GM18951 (cell line): ENCODE measurements around the gene WRAP73.

Source experiments
- POLR2A ChIP-seq: IDR thresholded peaks from 4 replicates; pipeline ENCODE4 v1.6.1; 2011; ENCODE audit warnings: mild to moderate bottlenecking; ENCODE audit not compliant: insufficient read length, insufficient read depth; ENCODE audit errors: extremely low read depth
- in situ Hi-C: fragments of 300-500 bp; cut with MboI; formaldehyde crosslinking; loops from one replicate; pipeline ENCODE4 v1.12.0; 2022; ENCODE audit warnings: low sequenced_read_pairs, mixed read lengths, inconsistent platforms; ENCODE audit not compliant: unreplicated experiment

WRAP73 gene

GRCh38 chr1:3632298-3632697, 17.6 kb downstream of the WRAP73 start:
- no peak for TF ChIP-seq POLR2A
- in situ Hi-C loops = no loop called here

DNA sequence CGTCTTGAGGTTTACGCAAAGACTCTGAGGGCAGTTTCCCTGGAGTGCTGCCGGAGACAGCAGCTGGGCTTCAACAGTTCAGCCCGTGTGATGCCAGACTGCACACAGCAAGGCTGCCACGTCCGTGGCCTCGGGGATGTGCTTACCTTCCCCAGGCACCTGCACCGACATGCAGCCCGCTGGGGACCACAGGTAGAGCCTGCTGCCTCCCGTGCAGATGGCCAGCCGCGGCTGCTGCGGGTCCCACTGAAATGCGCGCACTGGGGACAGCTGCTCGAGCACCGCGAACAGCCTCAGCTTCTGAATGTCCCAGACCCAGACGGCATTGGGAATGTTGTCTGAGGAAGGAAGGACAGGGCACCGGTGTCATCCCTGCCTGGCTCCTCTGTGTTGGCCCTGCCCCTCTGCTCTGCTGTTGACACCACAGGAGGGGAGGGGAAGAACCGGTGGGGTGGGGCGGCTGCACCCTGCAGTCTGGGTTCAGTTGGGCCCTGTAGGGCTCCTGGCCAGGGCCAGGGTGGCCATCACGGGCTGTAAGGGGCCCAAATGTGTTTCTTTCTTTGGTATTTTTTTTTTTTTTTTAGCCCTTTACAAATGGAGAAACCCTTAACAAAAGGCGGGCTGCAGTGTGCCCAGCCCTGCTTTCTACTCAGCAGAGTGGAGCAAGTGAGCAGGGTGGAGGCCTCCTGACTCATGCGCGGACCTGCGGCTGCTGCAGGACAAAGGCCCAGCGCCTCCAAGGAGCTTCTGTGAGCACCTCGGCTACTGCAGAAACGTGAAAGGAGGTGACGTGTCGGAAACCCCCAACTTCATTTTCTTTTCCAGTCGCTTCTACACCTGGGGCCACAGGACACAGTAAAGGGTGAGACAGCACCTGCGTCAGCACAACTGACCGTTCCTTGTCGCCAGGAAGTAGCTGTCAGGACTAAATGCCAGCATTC, 18.3 kb downstream of the WRAP73 start:
- in situ Hi-C loops = no loop called here
- no peak for TF ChIP-seq POLR2A

- in situ Hi-C loops = no loop called here
- no peak for TF ChIP-seq POLR2A
These were observed 19.0 kb downstream of the WRAP73 start for GRCh38 chr1:3630914-3631313.

DNA sequence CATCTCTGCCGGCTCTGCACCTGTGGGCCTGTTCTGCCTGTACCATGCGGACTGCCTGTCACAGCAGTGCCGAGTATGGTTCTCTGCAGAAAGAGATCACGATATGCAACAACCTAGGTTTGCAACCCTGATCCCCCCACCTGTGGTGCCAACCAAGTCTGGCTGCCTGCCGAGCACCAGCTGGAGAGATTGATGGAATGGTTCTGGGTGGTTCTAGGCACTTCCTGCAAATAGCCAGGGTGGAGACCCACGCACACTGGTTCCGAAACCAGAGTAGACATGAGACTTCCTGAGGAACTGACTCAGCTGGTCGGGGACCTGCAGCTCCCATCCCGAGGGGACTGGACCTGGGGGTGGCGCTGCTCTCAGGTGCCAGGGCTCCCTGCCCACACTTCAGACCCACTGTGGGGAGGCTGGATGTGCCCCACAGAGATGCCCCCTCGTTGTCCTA, 19.7 kb downstream of the WRAP73 start:
- no peak for TF ChIP-seq POLR2A
- in situ Hi-C loops = no loop called here

GRCh38 chr1:3629561-3630160, 20.2 kb downstream of the WRAP73 start:
- no peak for TF ChIP-seq POLR2A
- in situ Hi-C loops = no loop called here

- in situ Hi-C loops = no loop called here
- no peak for TF ChIP-seq POLR2A
These were observed 21.5 kb downstream of the WRAP73 start for GRCh38 chr1:3628445-3628844.

DNA sequence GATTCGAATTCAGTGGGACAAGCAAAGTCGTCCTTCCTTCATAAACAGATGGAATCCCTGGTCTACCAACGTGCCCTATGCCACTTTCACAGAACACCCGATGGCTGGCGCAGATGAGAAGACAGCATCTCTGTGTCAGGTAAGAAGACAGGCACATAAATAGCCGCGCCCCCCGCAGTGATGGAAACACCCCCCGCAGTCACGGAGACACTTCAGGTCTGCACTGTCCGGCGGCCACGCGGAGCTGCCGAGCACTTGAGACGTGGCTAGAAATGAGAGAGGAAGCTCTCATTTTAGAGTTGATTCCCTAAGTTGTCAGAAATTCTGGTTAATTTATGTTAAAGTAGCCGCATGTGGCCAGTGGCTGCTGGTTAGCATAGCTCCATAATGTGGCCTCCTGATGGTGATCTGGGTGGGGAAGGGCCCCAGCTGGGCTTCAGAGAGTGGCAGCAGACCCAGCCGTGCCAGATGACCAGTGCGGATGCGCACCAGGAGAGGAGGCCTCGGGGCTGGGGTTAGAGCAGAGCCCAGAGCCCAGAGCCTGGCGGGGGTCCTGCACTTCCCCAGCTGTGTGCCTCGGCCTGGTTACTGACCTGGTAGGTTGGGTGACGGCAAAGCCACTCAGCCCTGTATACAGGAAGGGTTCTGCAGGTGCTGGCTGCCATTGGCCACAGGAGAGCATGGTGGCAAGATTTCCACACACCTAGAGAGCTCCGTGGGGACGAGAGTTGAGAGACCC, 22.2 kb downstream of the WRAP73 start:
- no peak for TF ChIP-seq POLR2A
- in situ Hi-C loops = no loop called here

GRCh38 chr1:3626025-3626424, 23.9 kb downstream of the WRAP73 start:
- no peak for TF ChIP-seq POLR2A
- in situ Hi-C loops = no loop called here

- TF ChIP-seq POLR2A = no peak
- in situ Hi-C loops = no loop called here
These were observed 24.6 kb downstream of the WRAP73 start for GRCh38 chr1:3625151-3625907.

DNA sequence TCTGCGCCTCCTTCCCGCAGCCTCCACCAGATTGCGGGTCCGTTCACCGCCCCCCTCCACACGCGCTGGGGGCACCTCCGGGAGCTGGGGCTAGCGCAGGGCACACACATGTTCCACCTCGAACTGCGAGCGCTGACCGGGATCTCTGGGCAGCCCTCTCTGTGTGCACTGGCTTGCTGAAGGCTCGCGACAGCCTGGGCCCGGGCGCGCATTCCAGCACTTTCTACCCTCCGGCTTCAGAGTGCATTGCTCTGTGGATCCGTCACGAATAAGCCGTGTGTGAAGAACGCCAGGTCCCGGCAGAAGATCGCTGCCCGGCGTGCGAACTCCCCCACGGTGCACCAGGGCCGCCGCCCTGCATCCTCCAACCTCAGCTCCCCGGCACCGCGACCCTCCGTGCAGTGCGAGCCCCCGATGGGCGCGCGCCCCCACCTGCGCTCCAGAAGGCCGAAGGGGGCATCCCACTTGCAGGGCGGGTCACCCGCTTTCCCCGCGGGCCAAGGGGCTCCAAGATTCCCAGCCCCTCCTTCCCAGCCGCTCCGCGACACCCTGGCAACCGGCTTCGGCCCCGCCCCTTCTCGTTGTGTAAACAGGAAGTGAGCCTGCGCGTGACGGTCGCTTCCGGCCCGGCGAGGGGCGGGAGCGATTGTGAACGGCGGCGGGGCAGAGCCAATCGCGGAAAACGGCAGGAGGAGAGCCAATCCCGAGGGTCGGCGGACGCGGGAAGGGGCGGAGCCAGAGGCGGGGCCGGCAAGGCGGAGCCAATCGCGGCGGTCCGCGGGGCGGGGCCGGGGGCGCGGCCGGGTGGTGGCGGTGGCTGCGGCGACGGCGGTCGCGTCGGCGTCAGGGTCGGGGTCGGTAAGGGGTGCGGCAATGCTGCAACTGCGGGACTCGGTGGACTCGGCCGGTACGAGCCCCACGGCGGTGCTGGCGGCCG, 25.4 kb downstream of the WRAP73 start, which contains the start of gene TPRG1L:
TPRG1L (plus strand) TSS at position 816 of the 937 bp plus-strand sequence; CDS start at position 874, 58 bp downstream.
- in situ Hi-C loops = loop anchor here (5.0 kb wide), 1 partner anchor 57 kb away; no protein-coding TSS in a partner anchor
- peak; percentile 48 for TF ChIP-seq POLR2A

- in situ Hi-C loops = loop anchor here (5.0 kb wide), 1 partner anchor 56 kb away; no protein-coding TSS in a partner anchor
- no peak for TF ChIP-seq POLR2A
These were observed 26.3 kb downstream of the WRAP73 start for GRCh38 chr1:3623441-3624199.

GRCh38 chr1:3622102-3622501, 27.8 kb downstream of the WRAP73 start:
- in situ Hi-C loops = loop anchor here (5.0 kb wide), 1 partner anchor 55 kb away; no protein-coding TSS in a partner anchor

- in situ Hi-C loops = loop anchor here (5.0 kb wide), 1 partner anchor 54 kb away; no protein-coding TSS in a partner anchor
These were observed 28.7 kb downstream of the WRAP73 start for GRCh38 chr1:3621151-3621671.
